GM12878 (cell line): ENCODE results near the gene PMEL. TPM values are rescaled to one million over a fixed set of nuclear protein-coding genes. Genes with fewer than 3 reads are reported as not detected.
A peak's percentile ranks its signal among the peaks of the same experiment; 100 is the strongest.

Source experiments
- ATAC-seq: fragments of 200-7000 bp; cut with Tn5 transposase; 3 replicates; pipeline ENCODE4 v1.9.1; 2020; ENCODE audit warnings: mild to moderate bottlenecking, moderate library complexity
- BruUV-seq: library from RNA; stranded (reverse); fragments of 400-500 nt; replicated peaks from 2 replicates; lab custom pipeline; 2021; lab: Mats Ljungman, UMichigan
- CTCF ChIA-PET: fragments of 300-600 bp; sonication (Branson Sonifier 250); formaldehyde crosslinking; extraction: SDS; loops from one replicate; lab custom pipeline; 2021; ENCODE audit warnings: inconsistent platforms; lab: Yijun Ruan, JAX
- POLR2A ChIA-PET: fragments of 350-600 bp; formaldehyde crosslinking; extraction: SDS; loops from one replicate; lab custom pipeline; 2021; ENCODE audit warnings: inconsistent platforms; lab: Charles Lee
- RAD21 ChIA-PET: fragments of 300-600 bp; sonication (Branson Sonifier 250); formaldehyde crosslinking; loops from one replicate; lab custom pipeline; 2023; ENCODE audit warnings: antibody characterized with exemption; ENCODE audit not compliant: unreplicated experiment; lab: Charles Lee
- SMC1A ChIA-PET: fragments of 300-600 bp; sonication (Branson Sonifier 250); formaldehyde crosslinking; loops from one replicate; lab custom pipeline; 2023; ENCODE audit not compliant: unreplicated experiment, uncharacterized antibody; lab: Charles Lee
- DNase-seq: peaks from one replicate; pipeline ENCODE4 v3.0.0-alpha.2; 2011; ENCODE audit warnings: low read depth, low spot score
- FAIRE-seq: peaks from 3 replicates; lab custom pipeline; 2011; peaks lifted over from hg19 to GRCh38; lab: Jason Lieb, UNC
- H2AFZ ChIP-seq: 2 replicates; pipeline ENCODE4 v1.6.0; 2011; ENCODE audit warnings: low read depth, low read length, control low read depth; ENCODE audit not compliant: control insufficient read depth
- H3K27ac ChIP-seq: 2 replicates; pipeline ENCODE4 v1.5.1; 2011; ENCODE audit warnings: control low read depth; ENCODE audit not compliant: control insufficient read depth, insufficient read depth
- H3K27me3 ChIP-seq, 2 experiments: replicated peaks in 1 of 2; 2 replicates each; pipeline versions ENCODE4 v1.6.0 to v1.6.1; 2011; ENCODE audit warnings: low read length in 1 of 2; ENCODE audit not compliant: control insufficient read depth in 2 of 2, insufficient read depth in 2 of 2
- H3K36me3 ChIP-seq, 2 experiments: 2 replicates each; pipeline ENCODE4 v1.5.1; 2011; ENCODE audit warnings: low read length in 1 of 2; ENCODE audit not compliant: control insufficient read depth in 2 of 2, insufficient read depth in 2 of 2
- H3K4me1 ChIP-seq: 2 replicates; pipeline ENCODE4 v1.6.1; 2011; ENCODE audit warnings: mild to moderate bottlenecking, low read length, moderate library complexity, mixed read lengths; ENCODE audit not compliant: control insufficient read depth, insufficient read depth
- H3K4me2 ChIP-seq: 2 replicates; pipeline ENCODE4 v1.6.0; 2011; ENCODE audit warnings: control low read depth; ENCODE audit not compliant: control insufficient read depth, insufficient read depth
- H3K4me3 ChIP-seq: fragments of 200-600 bp; sonication (generic); 2 replicates; pipeline ENCODE4 v1.5.1; 2016
- H3K79me2 ChIP-seq: 2 replicates; pipeline ENCODE4 v1.6.0; 2011; ENCODE audit warnings: low read length; ENCODE audit not compliant: control insufficient read depth, insufficient read depth
- H3K9ac ChIP-seq: 2 replicates; pipeline ENCODE4 v1.8.0; 2011; ENCODE audit warnings: low read length, control low read depth, mixed read lengths; ENCODE audit not compliant: control insufficient read depth, insufficient read depth
- H3K9me3 ChIP-seq: replicated peaks from 3 replicates; pipeline ENCODE4 v1.5.1; 2011; ENCODE audit warnings: mild to moderate bottlenecking, low read length; ENCODE audit not compliant: control insufficient read depth, insufficient read depth
- H4K20me1 ChIP-seq: 2 replicates; pipeline ENCODE4 v1.6.0; 2011; ENCODE audit not compliant: control insufficient read depth, insufficient read depth
- EZH2 ChIP-seq: IDR thresholded peaks from 2 replicates; pipeline ENCODE4 v1.6.1; 2012; ENCODE audit warnings: low read depth, mild to moderate bottlenecking, control low read depth, inconsistent platforms, low read length, borderline replicate concordance; ENCODE audit not compliant: control insufficient read depth
- SMC3 ChIP-seq: IDR thresholded peaks from 2 replicates; pipeline ENCODE4 v1.6.1; 2011; ENCODE audit warnings: low read length, improper control_type of control experiment, borderline replicate concordance
- ZBTB4 ChIP-seq: fragments of 450-650 bp; formaldehyde crosslinking; IDR thresholded peaks from 2 replicates; pipeline ENCODE4 v1.4.0; 2022; ENCODE audit warnings: mild to moderate bottlenecking, moderate library complexity
- ZNF384 ChIP-seq: IDR thresholded peaks from 2 replicates; pipeline ENCODE4 v1.6.1; 2012; ENCODE audit warnings: low read depth, mild to moderate bottlenecking, low read length, improper control_type of control experiment, borderline replicate concordance
- WGBS: methylation state at CpG from one replicate; pipeline ENCODE4 v1.1.6; 2016; ENCODE audit warnings: low lambda C conversion rate; ENCODE audit not compliant: insufficient replicate concordance, insufficient coverage; ENCODE audit errors: missing lambda C conversion rate; 5-methylcytosine and 5-hydroxymethylcytosine counted together
- in situ Hi-C: fragments of 300-500 bp; cut with MboI; formaldehyde crosslinking; loops from 9 replicates; pipeline ENCODE4 v1.14.3; 2018; ENCODE audit warnings: mixed read lengths
- intact Hi-C: fragments of 100-400 bp; cut with micrococcal nuclease; formaldehyde crosslinking; loops from one replicate; pipeline ENCODE4 v1.14.2; 2022; ENCODE audit not compliant: unreplicated experiment
- polyA plus RNA-seq, 11 experiments: library from polyadenylated mRNA; depleted of rRNA in 4 of 11; unstranded in 6 of 11; stranded (reverse) in 5 of 11; fragments of >200 nt; fragmentation: Nextera tagmentation in 4 of 11; fragmentation: Illumina TruSeq in 1 of 11; extraction: Ambion mirVana in 4 of 11; extraction: Trizol in 1 of 11; gene quantifications; 1 replicate in 1 of 11; 2 replicates in 10 of 11; pipeline versions ENCODE4 v1.2.1 to v1.2.3, GENCODE V29; 2011 to 2016; ENCODE audit warnings: inconsistent platforms in 2 of 11, missing spikeins in 2 of 11, low read depth in 1 of 11
- total RNA-seq, 4 experiments: library from RNA; depleted of rRNA in 3 of 4; stranded (reverse); fragments of >200 nt in 3 of 4; fragmentation: Illumina TruSeq in 1 of 4; extraction: Trizol in 1 of 4; gene quantifications; 2 replicates each; pipeline versions ENCODE4 v1.2.1 to v1.2.3, GENCODE V29; 2013 to 2021

Gene PMEL
- total and polyA plus RNA-seq, 10 of the 15 experiments (the other 5 are each of a cell fraction or from before 2014, with no cell fraction given): 0.32 to 1.6 (median 0.56) TPM

GRCh38 chr12:55984861-55985260 lies 19.0 kb upstream of the PMEL start (continued):
- no peak for TF ChIP-seq ZBTB4 (CRISPR knock-in tag)

- no peak overlapping the region for H3K4me2 ChIP-seq
- H3K36me3 ChIP-seq: peaks cover 0 to 14% of the 10 kb centered on the region in 2 experiments; a peak in 3 of 4 replicates
- peaks cover 2% of the 10 kb centered on the region for H3K79me2 ChIP-seq
- no peak overlapping the region for H2AFZ ChIP-seq
- H3K27me3 ChIP-seq: no peaks in the 10 kb centered on the region
- H3K4me3 ChIP-seq: no peak overlapping the region
- no peaks in the 10 kb centered on the region for H4K20me1 ChIP-seq
- no peak for TF ChIP-seq SMC3
- peak; percentile 47; the same call in 1 of the 2 replicates for TF ChIP-seq ZNF384
- TF ChIP-seq EZH2: no peak
- ChIA-PET CTCF (interaction anchor here (0.6 to 4.2 kb wide), 12 partner anchors 8 to 1206 kb away, joined by 3 to 45 read pairs (median 6); partner anchors contain the start of genes RAB5B and SUOX), RAD21 (interaction anchor here (0.6 to 6.4 kb wide), 9 partner anchors 9 to 245 kb away, joined by 3 to 56 read pairs (median 6); partner anchors contain the start of genes RAB5B and SUOX), SMC1A (interaction anchor here (0.7 to 3.0 kb wide), 14 partner anchors 9 to 254 kb away, joined by 3 to 37 read pairs (median 5); partner anchors contain the start of genes RAB5B and SUOX), POLR2A (interaction anchor here (0.6 to 5.6 kb wide), 11 partner anchors 9 to 645 kb away, joined by 3 to 85 read pairs (median 5); partner anchors contain the start of genes DGKA, PYM1, RAB5B and SUOX)
- BruUV-seq: no TSS peak
- H3K9ac ChIP-seq: no peak overlapping the region
- no peak for DNase-seq
- WGBS: 99% methylated on average over 3 of the region's 4 CpGs
- peaks cover 16% of the 10 kb centered on the region for H3K4me1 ChIP-seq
- FAIRE-seq: no peak
- no peaks in the 10 kb centered on the region for H3K9me3 ChIP-seq
- intact Hi-C loops: no loop called here
- H3K27ac ChIP-seq: peak overlapping the region; percentile 38; the same call in 1 of the 2 replicates
- in situ Hi-C loops: no loop called here
- ATAC-seq: peak; percentile 57
These were observed 17.5 kb upstream of the PMEL start for GRCh38 chr12:55983232-55983842.
